K562 (cell line): ENCODE data around the gene SNRNP200.

Experiments
- ARHGAP35 ChIP-seq: fragments of 450-650 bp; IDR thresholded peaks from 2 replicates; pipeline ENCODE4 v1.6.1; 2018; ENCODE audit not compliant: partially characterized antibody
- CREM ChIP-seq: IDR thresholded peaks from 2 replicates; pipeline ENCODE4 v1.6.1; 2014; ENCODE audit warnings: antibody characterized with exemption, low read depth
- MAZ ChIP-seq, 2 experiments: fragments of 450-650 bp in 1 of 2; sonication (generic) in 1 of 2; formaldehyde crosslinking; IDR thresholded peaks in 1 of 2; conservative IDR thresholded peaks in 1 of 2; 2 replicates each; pipeline versions ENCODE4 v1.4.0 to v1.5.0; 2020; ENCODE audit warnings: mild to moderate bottlenecking in 1 of 2, missing genetic modification reagents in 1 of 2
- PHF8 ChIP-seq: fragments of 200-600 bp; sonication (generic); IDR thresholded peaks from 2 replicates; pipeline ENCODE4 v1.6.1; 2012; ENCODE audit warnings: mixed run types, mild to moderate bottlenecking, inconsistent platforms, low read length, moderate library complexity, borderline replicate concordance
- POLR2AphosphoS5 ChIP-seq: IDR thresholded peaks from 2 replicates; pipeline ENCODE4 v1.6.1; 2011; ENCODE audit warnings: mild to moderate bottlenecking, low read depth, low read length, moderate library complexity; ENCODE audit not compliant: control insufficient read depth, insufficient read depth
- RBM17 ChIP-seq: fragments of 200-400 bp; formaldehyde crosslinking; IDR thresholded peaks from 2 replicates; pipeline ENCODE4 v1.6.1; 2017; ENCODE audit warnings: low read depth, mild to moderate bottlenecking, low read length, borderline replicate concordance
- SP1 ChIP-seq: sonication (generic); formaldehyde crosslinking; IDR thresholded peaks from 2 replicates; pipeline ENCODE4 v1.8.1; 2022; ENCODE audit warnings: mild to moderate bottlenecking, missing genetic modification reagents
- TF ChIP-seq, protein P1 (sequence below): fragments of 250-450 bp; sonication (Bioruptor Pico); IDR thresholded peaks from 2 replicates; pipeline ENCODE4 v1.6.1; 2021; ENCODE audit warnings: mild to moderate bottlenecking
- TF ChIP-seq, protein P2 (sequence below), 3 experiments: IDR thresholded peaks in 2 of 3; conservative IDR thresholded peaks in 1 of 3; 2 replicates each; pipeline ENCODE4 v1.5.1; 2011 to 2012; ENCODE audit warnings: low read length in 3 of 3, mild to moderate bottlenecking in 3 of 3, control low read depth in 2 of 3, improper control_type of control experiment in 1 of 3, inconsistent platforms in 1 of 3, low read depth in 1 of 3, mixed read lengths in 1 of 3, moderate library complexity in 1 of 3; ENCODE audit not compliant: insufficient read depth in 2 of 3

DNA sequence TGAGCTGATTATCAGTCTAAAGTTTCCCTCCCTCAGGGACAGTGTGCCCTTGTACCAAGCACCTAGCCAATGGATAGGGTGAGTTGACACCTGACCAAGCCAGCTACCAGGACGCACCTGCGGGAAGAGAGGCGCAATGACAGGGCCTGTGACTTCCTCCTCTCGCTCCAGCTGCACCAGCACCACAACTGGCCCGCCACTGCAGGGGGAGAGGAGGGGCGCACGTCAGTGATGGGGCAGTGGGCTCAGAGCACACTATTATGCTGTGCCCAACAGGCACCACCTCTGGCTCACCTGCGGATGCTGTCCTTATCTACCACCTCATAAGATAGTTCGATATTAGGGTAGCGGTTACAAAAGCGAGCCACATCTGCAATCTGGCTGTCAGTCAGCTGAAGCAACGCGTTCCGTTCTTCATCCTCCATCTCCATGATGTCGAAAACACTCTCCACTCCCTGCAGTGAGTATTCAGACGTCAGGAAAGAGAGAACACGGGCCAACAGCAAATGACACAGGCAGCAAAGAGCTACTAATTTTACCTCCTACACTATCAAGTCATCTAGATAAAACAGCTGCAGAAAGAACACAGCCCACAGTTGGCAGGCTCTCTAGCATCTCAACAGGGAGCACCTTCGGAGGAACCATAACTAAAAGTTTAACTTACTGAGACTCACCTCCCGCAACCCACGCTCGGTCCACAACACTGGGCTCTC lies 28.4 kb downstream of the SNRNP200 start:
- TF ChIP-seq POLR2AphosphoS5 (no peak), ARHGAP35 (no peak), MAZ (CRISPR knock-in tag; conservative IDR thresholded peaks at IDR 0.05 in 1 of 2, IDR thresholded peaks at IDR 0.05 in 1 of 2) (no peak), CREM (no peak), SP1 (CRISPR knock-in tag) (no peak), RBM17 (no peak), PHF8 (no peak)
- TF ChIP-seq, protein P1, sequence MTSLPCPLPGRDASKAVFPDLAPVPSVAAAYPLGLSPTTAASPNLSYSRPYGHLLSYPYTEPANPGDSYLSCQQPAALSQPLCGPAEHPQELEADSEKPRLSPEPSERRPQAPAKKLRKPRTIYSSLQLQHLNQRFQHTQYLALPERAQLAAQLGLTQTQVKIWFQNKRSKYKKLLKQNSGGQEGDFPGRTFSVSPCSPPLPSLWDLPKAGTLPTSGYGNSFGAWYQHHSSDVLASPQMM: no peak
- TF ChIP-seq, protein P2, sequence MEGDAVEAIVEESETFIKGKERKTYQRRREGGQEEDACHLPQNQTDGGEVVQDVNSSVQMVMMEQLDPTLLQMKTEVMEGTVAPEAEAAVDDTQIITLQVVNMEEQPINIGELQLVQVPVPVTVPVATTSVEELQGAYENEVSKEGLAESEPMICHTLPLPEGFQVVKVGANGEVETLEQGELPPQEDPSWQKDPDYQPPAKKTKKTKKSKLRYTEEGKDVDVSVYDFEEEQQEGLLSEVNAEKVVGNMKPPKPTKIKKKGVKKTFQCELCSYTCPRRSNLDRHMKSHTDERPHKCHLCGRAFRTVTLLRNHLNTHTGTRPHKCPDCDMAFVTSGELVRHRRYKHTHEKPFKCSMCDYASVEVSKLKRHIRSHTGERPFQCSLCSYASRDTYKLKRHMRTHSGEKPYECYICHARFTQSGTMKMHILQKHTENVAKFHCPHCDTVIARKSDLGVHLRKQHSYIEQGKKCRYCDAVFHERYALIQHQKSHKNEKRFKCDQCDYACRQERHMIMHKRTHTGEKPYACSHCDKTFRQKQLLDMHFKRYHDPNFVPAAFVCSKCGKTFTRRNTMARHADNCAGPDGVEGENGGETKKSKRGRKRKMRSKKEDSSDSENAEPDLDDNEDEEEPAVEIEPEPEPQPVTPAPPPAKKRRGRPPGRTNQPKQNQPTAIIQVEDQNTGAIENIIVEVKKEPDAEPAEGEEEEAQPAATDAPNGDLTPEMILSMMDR (IDR thresholded peaks at IDR 0.05 in 2 of 3, conservative IDR thresholded peaks at IDR 0.05 in 1 of 3; ENCODE audit: insufficient read depth in 2 of 3, low read depth in 1 of 3, low read length in 3 of 3): no peak
